Astrocyte (in vitro differentiated cells and primary cell): ENCODE results near the gene SPATA25. TPM values are rescaled to one million over a fixed set of nuclear protein-coding genes. Genes with fewer than 3 reads are reported as not detected.

ENCODE experiments used
- DNase-seq: peaks from one replicate; pipeline ENCODE4 v3.0.0-alpha.2; 2010; ENCODE audit warnings: low read depth
- FAIRE-seq: peaks from 2 replicates; lab custom pipeline; 2011; peaks lifted over from hg19 to GRCh38; lab: Jason Lieb, UNC
- H2AFZ ChIP-seq: 2 replicates; pipeline ENCODE4 v1.6.0; 2012; ENCODE audit warnings: low read depth, low read length, inconsistent platforms
- H3K27ac ChIP-seq: 2 replicates; pipeline ENCODE4 v1.5.1; 2011; ENCODE audit warnings: low read depth, low read length, inconsistent platforms
- H3K27me3 ChIP-seq: 2 replicates; pipeline ENCODE4 v1.6.0; 2011; ENCODE audit warnings: low read length, inconsistent platforms; ENCODE audit not compliant: insufficient read depth
- H3K36me3 ChIP-seq: 2 replicates; pipeline ENCODE4 v1.5.1; 2011; ENCODE audit warnings: low read length, inconsistent platforms; ENCODE audit not compliant: insufficient read depth
- H3K4me1 ChIP-seq: 2 replicates; pipeline ENCODE4 v1.5.1; 2011; ENCODE audit warnings: low read length, inconsistent platforms; ENCODE audit not compliant: insufficient read depth
- H3K4me2 ChIP-seq: 2 replicates; pipeline ENCODE4 v1.6.0; 2012; ENCODE audit warnings: low read length, inconsistent platforms
- H3K4me3 ChIP-seq: 2 replicates; pipeline ENCODE4 v1.5.1; 2011; ENCODE audit warnings: low read depth, mild to moderate bottlenecking, low read length, inconsistent platforms; ENCODE audit not compliant: insufficient read depth
- H3K79me2 ChIP-seq: 2 replicates; pipeline ENCODE4 v1.6.0; 2012; ENCODE audit warnings: mild to moderate bottlenecking, low read length, inconsistent platforms; ENCODE audit not compliant: insufficient read depth
- H3K9ac ChIP-seq: 2 replicates; pipeline ENCODE4 v1.6.0; 2012; ENCODE audit warnings: mild to moderate bottlenecking, low read length, inconsistent platforms
- H3K9me3 ChIP-seq: 2 replicates; pipeline ENCODE4 v1.5.1; 2012; ENCODE audit warnings: low read depth, mild to moderate bottlenecking, low read length, inconsistent platforms; ENCODE audit not compliant: insufficient read depth
- H4K20me1 ChIP-seq: 2 replicates; pipeline ENCODE4 v1.6.0; 2012; ENCODE audit warnings: low read length, inconsistent platforms; ENCODE audit not compliant: insufficient read depth
- H3K27ac Mint-ChIP-seq: one replicate; pipeline ENCODE4 v1.8.0; 2021; ENCODE audit warnings: mild to moderate bottlenecking, mixed read lengths; ENCODE audit not compliant: unreplicated experiment
- H3K27me3 Mint-ChIP-seq: one replicate; pipeline ENCODE4 v1.8.0; 2021; ENCODE audit warnings: low read depth, mixed read lengths; ENCODE audit not compliant: unreplicated experiment
- H3K36me3 Mint-ChIP-seq: one replicate; pipeline ENCODE4 v1.8.0; 2021; ENCODE audit warnings: low read depth, mixed read lengths; ENCODE audit not compliant: unreplicated experiment
- H3K4me1 Mint-ChIP-seq: one replicate; pipeline ENCODE4 v1.8.0; 2021; ENCODE audit warnings: low read depth, mixed read lengths; ENCODE audit not compliant: unreplicated experiment
- H3K4me3 Mint-ChIP-seq: one replicate; pipeline ENCODE4 v1.8.0; 2021; ENCODE audit warnings: mild to moderate bottlenecking, moderate library complexity, mixed read lengths; ENCODE audit not compliant: unreplicated experiment
- H3K9me3 Mint-ChIP-seq: one replicate; pipeline ENCODE4 v1.8.0; 2021; ENCODE audit warnings: mild to moderate bottlenecking, mixed read lengths; ENCODE audit not compliant: unreplicated experiment
- EZH2 ChIP-seq: IDR thresholded peaks from 2 replicates; pipeline ENCODE4 v1.6.1; 2012; ENCODE audit warnings: mild to moderate bottlenecking, low read length, inconsistent platforms; ENCODE audit not compliant: insufficient read depth
- total RNA-seq: library from RNA; stranded (reverse); gene quantifications from 2 replicates; pipeline ENCODE4 v1.2.1, GENCODE V29; 2021
- TF ChIP-seq, protein P1 (sequence below): IDR thresholded peaks from 2 replicates; pipeline ENCODE4 v1.5.1; 2011; ENCODE audit warnings: low read depth, mild to moderate bottlenecking, inconsistent platforms, low read length, moderate library complexity; ENCODE audit not compliant: insufficient read depth

Gene SPATA25
- total RNA-seq, 1 donor from 2014 or later = 1.7 TPM

DNA sequence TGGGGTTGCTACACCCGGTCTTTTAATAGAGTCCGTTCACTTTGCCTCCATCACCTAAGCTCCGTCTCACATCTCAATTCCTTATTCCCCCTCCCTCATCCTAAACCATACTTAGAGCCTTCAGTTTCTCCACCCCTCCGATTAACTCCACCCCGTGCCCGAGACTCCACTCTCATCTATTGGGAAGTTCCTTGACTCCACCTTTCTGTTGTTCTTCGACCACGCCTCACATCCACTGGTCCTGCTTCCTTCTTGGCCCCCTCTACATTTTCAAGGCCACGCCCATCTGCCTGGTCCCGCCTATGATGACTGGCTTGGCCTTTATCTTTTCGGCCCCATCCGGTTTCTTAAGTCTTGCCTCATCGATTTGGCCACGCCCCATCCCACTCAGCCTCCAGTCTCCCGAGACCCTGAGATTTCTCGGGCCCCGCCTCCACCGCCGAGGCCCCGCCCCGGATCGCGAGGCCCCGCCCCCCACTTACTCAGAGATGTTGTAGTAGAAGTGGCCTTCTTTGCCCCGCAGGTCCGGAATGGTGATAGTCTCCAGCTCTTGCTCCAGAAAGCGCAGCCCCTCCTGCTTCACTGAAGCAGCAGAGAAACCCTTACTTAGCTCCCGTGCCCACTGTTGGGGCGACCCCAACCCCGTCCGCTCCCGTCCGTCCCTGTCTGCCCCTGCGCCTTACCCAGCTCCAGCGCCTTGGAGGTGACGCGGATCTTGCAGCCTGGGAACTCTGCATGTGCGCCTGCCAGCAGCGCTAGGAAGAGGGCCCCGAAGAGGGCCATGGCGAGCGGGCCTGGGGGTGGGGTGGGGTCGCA is 23.5 kb upstream of the SPATA25 start:
- H3K4me2 ChIP-seq = peak overlapping the region; percentile 89
- peak overlapping the region; percentile 83 for H2AFZ ChIP-seq
- H3K4me1 ChIP-seq = peaks cover 21% of the 10 kb centered on the region
- Mint-ChIP-seq H3K4me3 (peak overlapping the region; percentile 89), H3K27ac (peak overlapping the region; percentile 79), H3K27me3 (no peaks in the 10 kb centered on the region), H3K36me3 (peaks cover 27% of the 10 kb centered on the region), H3K9me3 (peaks cover 10% of the 10 kb centered on the region), H3K4me1 (peaks cover 12% of the 10 kb centered on the region)
- H3K79me2 ChIP-seq = peaks cover 2% of the 10 kb centered on the region
- H3K36me3 ChIP-seq = peaks cover 2% of the 10 kb centered on the region
- FAIRE-seq (no peak), DNase-seq (peak; percentile 100)
- peak overlapping the region; percentile 71 for H3K9ac ChIP-seq
- no peaks in the 10 kb centered on the region for H3K27me3 ChIP-seq
- peak overlapping the region; percentile 63 for H3K27ac ChIP-seq
- TF ChIP-seq EZH2 = no peak
- TF ChIP-seq, protein P1, sequence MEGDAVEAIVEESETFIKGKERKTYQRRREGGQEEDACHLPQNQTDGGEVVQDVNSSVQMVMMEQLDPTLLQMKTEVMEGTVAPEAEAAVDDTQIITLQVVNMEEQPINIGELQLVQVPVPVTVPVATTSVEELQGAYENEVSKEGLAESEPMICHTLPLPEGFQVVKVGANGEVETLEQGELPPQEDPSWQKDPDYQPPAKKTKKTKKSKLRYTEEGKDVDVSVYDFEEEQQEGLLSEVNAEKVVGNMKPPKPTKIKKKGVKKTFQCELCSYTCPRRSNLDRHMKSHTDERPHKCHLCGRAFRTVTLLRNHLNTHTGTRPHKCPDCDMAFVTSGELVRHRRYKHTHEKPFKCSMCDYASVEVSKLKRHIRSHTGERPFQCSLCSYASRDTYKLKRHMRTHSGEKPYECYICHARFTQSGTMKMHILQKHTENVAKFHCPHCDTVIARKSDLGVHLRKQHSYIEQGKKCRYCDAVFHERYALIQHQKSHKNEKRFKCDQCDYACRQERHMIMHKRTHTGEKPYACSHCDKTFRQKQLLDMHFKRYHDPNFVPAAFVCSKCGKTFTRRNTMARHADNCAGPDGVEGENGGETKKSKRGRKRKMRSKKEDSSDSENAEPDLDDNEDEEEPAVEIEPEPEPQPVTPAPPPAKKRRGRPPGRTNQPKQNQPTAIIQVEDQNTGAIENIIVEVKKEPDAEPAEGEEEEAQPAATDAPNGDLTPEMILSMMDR = no peak
- peak overlapping the region; percentile 54 for H3K4me3 ChIP-seq
- H3K9me3 ChIP-seq = no peaks in the 10 kb centered on the region
- H4K20me1 ChIP-seq = no peaks in the 10 kb centered on the region

DNA sequence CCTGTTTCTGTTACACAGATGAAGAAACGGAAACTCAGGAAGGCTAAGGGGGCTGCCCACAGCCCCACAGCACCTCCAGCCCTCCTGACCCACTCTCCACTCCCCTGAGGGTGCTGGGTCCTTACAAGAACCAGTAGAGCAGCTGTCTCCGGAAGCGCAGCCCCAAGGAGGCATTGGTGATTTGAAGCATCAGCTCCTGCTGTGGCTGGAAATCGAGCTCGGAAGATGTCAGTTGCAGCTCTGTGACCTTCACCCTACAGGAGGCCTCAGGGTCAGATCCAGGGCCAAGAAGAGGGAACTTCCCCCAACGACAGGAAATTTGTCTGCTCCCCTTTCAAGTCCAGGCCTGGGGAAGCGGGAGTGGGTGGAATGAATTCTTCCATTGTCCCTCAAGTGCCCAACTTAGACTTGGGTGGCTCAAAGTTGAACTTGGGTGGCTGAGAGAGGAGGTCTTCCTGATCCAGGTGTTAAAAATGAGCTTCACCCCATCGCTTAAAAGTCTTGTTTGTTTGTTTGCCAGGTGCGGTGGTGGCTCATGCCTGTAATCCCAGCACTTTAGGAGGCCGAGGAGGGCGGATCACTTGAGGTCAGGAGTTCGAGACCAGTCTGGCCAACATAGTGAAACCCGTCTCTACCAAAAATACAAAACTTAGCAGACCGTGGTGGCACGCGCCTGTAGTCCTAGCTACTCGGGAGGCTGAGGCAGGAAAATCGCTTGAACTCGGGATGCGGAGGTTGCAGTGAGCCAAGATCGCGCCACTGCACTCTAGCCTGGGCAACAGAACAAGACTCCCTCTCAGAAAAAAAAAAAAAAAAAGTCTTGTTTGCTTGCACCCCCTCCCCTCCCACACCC is 22.6 kb upstream of the SPATA25 start:
- peaks cover 2% of the 10 kb centered on the region for H3K79me2 ChIP-seq
- peaks cover 28% of the 10 kb centered on the region for H3K4me1 ChIP-seq
- no peak for TF ChIP-seq EZH2
- TF ChIP-seq, protein P1 = no peak
- no peaks in the 10 kb centered on the region for H3K9me3 ChIP-seq
- peak overlapping the region; percentile 78 for H3K4me2 ChIP-seq
- no peak overlapping the region for H3K27ac ChIP-seq
- H3K4me3 ChIP-seq = no peak overlapping the region
- no peak for DNase-seq
- Mint-ChIP-seq H3K4me1 (peaks cover 14% of the 10 kb centered on the region), H3K27me3 (no peaks in the 10 kb centered on the region), H3K4me3 (peak overlapping the region; percentile 89), H3K9me3 (peaks cover 10% of the 10 kb centered on the region), H3K27ac (peak overlapping the region; percentile 79), H3K36me3 (peaks cover 30% of the 10 kb centered on the region)
- peaks cover 2% of the 10 kb centered on the region for H3K36me3 ChIP-seq
- H4K20me1 ChIP-seq = no peaks in the 10 kb centered on the region
- H3K27me3 ChIP-seq = no peaks in the 10 kb centered on the region
- H2AFZ ChIP-seq = peak overlapping the region; percentile 20
- no peak overlapping the region for H3K9ac ChIP-seq
- no peak for FAIRE-seq
